ENCODE results near the gene SLC4A7.
"Not testable (repeated sequence)": the region's sequence is repeated elsewhere in the genome, so short reads cannot be mapped to it uniquely, and the experiment has no call there.

SLC4A7 gene

DNA sequence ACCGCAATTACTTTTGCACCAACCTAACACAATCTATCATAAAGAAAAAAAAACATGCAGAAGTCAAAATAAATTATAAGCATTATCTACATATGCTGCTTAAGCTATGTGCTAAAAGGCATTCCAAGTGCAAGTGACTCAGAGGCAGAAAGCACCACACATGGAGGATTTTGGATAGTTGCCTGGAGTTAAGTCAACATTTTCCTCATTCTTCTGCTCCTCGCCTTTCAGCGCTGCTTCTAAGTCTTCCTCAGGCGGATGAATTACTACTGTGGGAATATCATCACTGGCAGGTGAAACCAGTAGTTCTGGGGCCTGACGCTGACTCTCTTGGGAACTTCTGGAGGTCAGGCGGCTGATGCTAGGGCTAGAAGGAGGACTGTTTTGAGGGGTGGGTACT is 53.1 kb downstream of the SLC4A7 start:
- no peak for DNase-seq (ENCODE audit: low read depth in 1 of 2, low spot score in 1 of 2)

DNA sequence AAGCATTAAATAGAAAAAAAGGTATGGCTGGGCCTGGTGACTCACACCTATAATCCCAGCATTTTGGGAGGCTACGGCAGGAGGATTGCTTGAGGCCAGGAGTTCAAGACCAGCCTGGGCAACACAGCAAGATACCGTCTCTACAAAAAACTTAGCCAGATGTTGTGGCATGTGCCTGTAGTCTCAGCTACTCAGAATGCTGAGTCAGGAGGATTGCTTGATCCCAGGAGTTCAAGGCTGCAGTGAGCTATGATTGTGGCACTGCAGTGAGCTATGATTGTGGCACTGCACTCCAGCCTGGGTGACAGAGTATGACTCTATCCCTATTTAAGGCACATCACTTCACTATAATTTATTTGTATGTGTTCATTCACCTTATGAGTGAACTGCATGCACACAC is 54.3 kb downstream of the SLC4A7 start:
- no peak for DNase-seq (ENCODE audit: low read depth in 1 of 2, low spot score in 1 of 2)

DNA sequence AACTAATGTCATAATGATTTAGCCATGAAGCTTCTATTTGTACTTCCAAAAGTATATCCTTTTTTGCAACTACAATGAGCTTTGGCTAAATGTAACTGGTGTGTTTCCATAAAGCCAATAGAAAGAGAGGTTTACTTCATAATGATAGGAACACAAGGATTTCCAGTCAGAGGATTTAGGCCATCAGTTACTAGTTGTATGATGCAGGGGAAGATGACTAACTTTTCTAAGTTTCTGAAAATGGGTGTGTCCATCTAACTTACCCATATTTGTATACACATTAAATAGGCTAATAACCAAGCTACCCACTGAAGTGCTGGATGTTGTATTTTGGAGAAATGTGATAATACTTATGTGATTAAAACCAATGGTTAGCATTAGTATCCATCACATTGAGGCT is 55.7 kb downstream of the SLC4A7 start:
- no peak for DNase-seq (ENCODE audit: low read depth in 1 of 2, low spot score in 1 of 2)

DNA sequence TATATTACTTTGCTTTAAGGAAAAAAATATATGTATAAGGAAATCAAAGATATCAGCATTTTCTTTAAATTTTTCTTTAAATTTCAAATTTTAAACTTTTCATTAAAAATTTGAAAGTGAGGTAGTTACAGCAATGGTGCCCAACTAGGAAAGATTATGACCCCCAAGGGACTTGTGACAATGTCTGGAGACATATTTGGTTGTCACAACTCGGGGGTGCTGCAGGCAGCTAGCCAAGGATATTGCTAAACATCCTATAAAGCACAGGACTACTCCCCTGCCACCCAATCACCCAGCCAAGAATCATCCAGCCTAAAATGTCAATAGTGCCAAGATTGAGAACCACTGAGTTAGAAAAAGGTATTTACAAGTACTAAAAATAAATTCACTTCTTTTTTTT is 57.3 kb downstream of the SLC4A7 start:
- no peak for DNase-seq (ENCODE audit: low read depth in 1 of 2, low spot score in 1 of 2)

DNA sequence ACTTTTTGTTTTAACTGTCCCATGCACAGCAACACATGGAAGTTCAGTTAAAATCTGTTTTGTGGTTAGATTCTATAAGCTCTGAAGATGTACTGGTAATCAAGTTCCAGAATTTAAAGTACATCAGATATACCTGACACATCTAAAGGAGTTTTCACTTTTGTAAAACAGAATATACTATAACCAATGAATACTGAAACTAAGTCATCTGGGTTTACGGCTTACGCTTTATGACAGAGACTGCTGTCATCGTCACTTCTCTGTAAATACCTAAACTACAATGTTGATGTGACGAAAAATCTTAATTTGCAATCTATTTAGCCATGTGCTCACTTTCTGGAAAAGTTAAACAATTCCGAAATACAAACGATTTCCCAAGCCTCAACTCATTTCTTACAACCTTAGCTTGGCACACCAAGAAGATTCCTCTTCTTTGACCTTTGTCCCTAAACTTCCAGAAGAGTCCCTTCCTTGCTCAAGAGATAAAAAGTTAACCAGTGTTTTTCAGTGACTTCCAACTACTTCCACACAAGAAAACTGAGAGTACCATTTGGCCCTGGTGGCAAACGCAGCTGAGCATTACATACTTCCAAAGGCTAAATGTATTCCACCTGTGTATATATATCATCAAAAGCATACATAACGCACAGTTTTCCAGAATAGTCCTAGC is 58.2 kb downstream of the SLC4A7 start:
- DNase-seq (ENCODE audit: low read depth in 1 of 2, low spot score in 1 of 2), result no peak

DNA sequence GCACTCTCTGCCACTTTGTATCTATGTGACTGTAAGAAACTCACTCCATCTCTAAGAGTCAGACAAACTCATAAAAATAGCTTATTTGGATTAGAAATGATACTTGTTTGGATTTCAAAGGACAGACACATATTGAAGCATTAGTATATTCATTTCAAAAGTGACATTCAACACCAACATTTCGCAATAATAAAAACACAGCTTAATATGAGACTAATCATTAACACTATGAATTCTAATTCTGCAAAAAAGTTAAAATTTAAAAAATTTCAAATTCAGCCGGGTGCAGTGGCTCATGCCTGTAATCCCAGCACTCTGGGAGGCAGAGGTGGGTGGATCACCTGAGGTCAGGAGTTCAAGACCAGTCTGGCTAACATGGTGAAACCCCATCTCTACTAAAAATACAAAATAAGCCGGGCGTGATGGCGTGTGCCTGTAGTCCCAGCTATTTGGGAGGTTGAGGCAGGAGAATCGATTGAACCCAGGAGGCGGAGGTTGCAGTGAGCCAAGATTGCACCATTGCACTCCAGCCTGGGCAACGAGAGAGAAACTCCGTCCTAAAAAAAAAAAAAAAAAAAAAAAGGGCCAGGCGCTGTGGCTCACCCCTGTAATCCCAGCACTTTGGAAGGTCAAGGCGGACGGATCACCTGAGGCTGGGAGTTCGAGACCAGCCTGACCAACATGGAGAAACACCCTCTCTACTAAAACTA is 59.2 kb downstream of the SLC4A7 start:
- not testable (repeated sequence) for DNase-seq (ENCODE audit: low read depth in 1 of 2, low spot score in 1 of 2)

DNA sequence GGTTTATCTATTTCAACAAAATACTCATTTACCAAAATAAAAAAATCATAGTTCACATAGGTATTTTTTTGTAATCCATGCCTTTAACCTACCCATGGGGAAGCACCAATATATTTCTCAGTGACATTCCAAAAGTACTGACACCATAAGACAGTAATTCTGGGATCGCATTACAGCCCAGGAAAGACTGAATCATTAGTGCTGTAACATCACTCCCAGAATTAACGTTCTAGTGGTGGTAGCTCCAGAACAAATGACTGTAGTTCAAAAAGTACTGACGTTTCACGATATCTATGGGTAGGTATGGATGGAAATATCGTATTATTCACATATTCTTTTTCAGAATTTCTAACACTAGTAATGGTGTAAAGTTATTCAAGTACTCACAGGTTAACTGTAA is 60.7 kb downstream of the SLC4A7 start:
- DNase-seq (ENCODE audit: low read depth in 1 of 2, low spot score in 1 of 2), result no peak

DNA sequence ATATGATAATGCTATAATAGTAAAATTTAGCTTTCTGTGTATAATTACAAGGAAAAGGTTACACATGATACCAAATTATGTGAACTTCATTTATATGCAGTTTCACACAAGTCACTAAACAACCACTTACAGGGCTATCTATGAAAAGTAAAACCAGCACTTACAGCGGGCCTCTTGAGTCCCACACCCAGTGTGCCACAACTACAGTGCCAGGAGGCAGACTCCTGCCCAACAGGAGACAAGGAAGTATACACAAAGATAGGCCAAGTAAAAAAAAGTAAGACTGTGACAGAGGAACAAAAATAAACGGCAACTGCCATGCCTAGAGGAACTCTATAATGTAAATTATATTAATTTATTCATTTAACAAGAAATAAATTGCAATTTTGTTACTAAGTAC is 61.6 kb downstream of the SLC4A7 start:
- DNase-seq (ENCODE audit: low read depth in 1 of 2, low spot score in 1 of 2), result no peak

DNA sequence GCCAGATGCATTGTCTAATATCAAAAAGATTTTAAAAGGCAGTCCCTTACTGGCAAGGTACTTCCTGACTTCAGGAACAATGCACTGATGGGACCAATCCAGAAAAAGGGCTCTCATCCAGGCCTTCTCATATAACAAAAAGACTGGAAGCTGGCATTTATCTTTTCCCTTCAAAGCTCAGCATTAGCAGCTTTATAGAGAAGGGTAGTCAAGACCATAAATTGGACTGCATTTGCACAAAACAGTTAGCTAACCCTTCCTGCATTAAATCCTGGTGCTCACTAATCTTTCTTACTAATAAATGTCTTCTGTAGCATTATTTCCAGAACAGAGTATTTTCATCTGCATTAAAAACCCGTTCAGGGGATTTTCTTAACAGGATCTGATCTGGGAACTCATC is 69.0 kb downstream of the SLC4A7 start:
- no peak for DNase-seq (ENCODE audit: low read depth in 1 of 2, low spot score in 1 of 2)

DNA sequence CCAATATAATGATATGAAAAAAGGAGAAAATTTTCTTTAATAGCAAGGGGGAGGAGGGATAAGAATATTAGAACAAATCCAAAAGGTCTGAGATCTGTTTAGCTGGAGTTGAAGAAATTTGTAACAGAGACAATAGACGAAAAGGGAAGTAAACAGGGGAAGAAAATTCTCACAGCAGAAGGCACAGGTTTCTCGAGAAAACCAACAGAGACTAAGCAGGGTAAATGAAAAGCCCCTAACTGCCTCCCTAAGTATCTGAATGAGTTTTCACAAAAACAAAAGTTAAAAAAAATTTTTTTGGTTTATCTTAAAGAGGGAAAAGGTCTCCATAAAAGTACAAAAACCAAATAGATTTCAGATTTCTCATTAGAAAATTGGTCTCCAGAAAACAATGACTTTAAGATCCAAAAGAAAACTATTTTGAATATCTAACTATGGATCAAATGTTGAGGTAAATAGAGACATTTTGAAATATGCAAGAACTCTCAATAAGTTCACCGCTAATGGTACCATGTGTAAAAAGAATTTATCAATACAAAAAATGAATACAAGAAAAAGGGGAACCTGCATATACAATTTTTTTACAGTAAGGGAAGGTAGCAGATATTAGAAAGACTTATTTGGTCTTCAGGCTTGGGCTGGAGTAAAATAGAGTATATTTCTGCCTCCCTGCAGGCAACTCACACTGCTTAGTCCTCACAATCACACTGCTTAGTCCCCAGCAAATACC is 91.1 kb downstream of the SLC4A7 start:
- DNase-seq (ENCODE audit: low read depth in 1 of 2, low spot score in 1 of 2), result no peak

DNA sequence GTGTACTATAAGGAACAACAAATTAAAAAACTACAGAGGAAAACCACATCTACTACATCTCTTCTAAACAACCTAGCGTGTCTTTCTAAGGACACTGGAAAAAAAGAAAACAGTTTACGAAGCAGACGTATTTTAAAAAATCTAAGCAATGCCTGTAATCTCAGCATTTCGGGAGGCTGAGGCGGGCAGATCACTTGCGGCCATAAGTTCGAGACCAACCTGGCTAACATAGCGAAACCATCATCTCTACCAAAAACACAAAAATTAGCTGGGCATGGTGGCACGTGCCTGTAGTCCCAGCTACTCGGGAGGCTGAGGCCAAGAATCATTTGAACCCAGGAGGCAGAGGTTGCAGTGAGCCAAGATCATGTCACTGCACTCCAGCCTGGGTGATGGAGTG is 91.8 kb downstream of the SLC4A7 start:
- DNase-seq (ENCODE audit: low read depth in 1 of 2, low spot score in 1 of 2), result not testable (repeated sequence)

DNA sequence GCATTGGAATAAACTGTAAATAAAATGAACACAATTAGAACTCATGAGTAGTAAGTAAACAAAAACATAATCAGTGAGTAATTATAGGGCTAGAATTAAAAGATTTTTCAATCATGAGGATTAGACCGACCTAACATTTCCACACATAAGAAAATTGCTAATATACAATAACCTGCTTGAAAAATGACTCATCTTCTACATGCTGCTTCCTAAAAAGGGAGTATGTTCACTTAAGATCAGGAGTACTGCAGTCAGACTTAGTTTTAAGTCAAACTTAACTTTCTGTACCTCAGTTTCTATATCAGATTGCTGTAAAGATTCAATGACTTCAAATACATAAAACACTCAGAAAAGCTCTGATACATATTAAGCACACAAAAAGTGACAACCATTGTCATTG is 92.4 kb downstream of the SLC4A7 start:
- no peak for DNase-seq (ENCODE audit: low read depth in 1 of 2, low spot score in 1 of 2)

DNA sequence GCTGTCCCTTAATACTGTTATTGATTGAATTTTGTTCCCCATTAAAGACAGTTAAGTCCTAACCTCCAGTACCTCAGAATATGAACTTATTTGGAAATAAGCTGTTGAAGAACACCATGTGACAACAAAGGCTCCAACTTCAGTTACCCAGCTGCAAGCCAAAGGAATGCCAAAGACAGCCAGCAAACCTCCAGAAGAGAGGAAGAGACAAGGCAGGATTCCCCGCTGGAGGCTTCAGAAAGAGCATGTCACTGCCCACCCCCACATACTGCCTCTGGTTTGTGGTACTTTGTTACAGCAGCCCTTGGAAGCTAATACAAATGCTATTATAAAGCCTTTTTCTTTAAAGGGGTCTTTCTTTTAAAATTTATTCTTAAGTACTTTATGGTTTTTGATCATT is 96.6 kb downstream of the SLC4A7 start:
- DNase-seq (ENCODE audit: low read depth in 1 of 2, low spot score in 1 of 2), result no peak

DNA sequence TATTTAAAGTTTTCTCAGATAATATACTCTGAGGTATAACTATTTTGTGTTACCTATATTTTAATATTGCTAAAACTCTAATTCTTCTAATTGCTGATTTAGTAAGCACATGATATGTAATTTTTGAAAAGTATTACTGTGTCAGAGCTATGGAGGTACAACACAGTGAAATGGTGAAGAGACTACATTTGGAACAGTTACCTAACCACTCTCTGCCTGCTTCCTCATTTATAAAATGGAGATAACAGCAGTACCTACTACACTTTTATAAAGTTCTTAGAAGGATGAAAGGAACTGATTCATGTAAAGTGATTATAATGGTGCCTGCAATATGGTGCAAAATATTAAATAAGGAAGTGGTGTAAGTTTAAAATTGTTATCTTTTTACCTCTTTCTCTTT is 98.7 kb downstream of the SLC4A7 start:
- no peak for DNase-seq (ENCODE audit: low read depth in 1 of 2, low spot score in 1 of 2)

DNA sequence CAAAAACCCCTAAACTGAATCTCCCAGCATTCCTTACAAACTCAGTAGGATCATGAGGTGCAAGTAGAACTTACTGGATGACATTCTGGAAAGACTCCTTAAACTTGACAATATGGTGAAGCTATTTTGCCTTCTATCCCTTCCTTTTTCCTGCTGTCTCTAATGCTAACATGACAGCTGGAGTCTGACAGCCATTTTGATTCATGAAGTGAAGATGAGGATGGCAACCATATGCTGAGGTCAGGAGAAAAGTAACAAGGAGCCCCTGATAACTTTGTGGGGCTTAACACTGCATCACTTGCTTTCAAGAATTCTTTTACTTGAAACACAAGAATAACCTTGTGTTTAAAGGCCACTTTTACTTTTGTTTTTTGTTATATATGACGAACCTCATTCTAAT is 100.0 kb downstream of the SLC4A7 start:
- DNase-seq (ENCODE audit: low read depth in 1 of 2, low spot score in 1 of 2), result no peak

DNA sequence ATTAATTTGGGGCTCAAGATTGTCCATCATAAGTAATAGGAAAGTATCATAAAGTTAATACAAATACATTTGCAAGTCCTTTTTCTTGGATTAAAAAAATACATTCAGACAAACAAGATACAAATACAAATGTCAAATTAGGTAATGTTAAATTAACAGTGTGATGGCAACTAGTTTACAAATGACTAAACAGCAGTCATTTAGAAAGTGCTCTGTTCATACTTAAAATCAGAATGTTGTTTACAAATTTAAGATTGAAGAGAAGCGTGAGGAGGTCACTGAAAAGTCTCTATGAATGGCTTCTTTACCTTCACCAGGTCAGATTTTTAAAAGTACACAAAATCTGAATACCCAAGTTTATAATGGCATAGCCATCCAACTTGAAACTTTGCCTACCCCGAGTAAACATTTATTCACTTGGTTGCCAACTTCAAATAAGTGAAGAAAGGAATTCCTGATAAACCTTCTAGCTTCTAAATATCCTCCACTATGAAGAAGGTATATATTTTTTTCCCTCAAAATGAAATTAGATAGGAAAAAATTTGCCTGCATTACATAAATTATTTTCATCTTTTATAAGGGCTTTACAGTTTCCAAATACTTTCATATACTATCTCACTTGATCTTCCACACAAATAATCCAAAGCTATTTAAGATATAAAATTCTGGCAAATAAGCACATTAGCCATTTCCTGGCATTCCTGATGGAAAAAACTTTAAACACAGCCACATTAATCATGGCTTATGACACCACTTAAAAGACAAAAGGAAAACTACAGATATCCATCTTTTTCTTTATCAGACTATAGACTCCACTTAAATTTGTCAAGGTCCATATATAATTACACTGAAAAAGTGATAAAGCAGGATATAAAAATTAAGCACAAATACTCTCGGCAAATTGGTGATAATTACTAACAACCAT is 103.5 kb downstream of the SLC4A7 start:
- no peak for DNase-seq (ENCODE audit: low read depth in 1 of 2, low spot score in 1 of 2)

DNA sequence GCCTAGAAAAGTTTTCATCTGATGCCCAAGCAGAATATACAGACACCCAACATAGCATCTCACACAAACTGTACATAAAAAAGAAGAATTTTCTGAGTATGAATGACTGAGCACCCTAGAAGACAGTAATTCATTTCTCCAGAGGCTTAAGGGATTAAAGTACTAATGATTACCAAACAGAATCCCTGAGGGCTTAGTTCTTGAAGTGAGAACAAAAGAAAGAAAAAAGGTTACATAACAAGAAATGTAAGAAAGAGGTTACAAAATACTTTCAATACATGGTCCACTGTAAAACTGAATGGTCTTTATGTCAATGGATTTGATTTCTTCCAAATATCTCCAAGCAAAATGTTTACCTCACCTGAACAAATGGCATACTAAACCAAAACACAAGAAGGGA is 105.9 kb downstream of the SLC4A7 start:
- DNase-seq (ENCODE audit: low read depth in 1 of 2, low spot score in 1 of 2), result no peak

DNA sequence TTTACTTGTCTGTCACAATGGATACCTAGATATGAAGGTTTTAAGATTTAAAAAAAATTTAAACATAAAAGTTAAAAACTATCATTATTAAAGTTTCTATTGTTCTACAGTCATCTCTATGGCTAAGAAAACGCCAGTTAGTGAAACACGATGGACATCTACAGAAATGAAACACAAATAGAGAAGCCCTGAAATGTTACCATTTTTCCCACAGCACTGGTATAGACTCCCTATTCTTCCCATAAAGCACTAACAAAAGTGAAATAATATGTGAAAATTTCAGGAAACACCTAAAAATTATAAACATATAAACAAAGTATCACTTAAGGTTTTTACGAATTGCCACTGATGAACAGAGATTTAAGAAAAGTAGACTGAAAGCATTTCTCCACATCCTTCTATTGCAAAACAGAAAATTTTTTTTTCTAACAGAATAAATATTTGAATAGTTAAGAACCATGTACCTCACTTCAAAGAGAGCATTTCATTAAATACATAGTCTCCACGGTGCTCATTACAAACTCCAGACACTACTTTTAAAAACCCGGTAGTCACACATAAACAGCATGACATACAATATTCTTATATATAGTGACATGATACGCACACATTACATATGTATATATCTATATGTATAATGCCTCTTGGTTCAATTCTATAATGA is 107.9 kb downstream of the SLC4A7 start:
- DNase-seq (ENCODE audit: low read depth in 1 of 2, low spot score in 1 of 2), result no peak

DNA sequence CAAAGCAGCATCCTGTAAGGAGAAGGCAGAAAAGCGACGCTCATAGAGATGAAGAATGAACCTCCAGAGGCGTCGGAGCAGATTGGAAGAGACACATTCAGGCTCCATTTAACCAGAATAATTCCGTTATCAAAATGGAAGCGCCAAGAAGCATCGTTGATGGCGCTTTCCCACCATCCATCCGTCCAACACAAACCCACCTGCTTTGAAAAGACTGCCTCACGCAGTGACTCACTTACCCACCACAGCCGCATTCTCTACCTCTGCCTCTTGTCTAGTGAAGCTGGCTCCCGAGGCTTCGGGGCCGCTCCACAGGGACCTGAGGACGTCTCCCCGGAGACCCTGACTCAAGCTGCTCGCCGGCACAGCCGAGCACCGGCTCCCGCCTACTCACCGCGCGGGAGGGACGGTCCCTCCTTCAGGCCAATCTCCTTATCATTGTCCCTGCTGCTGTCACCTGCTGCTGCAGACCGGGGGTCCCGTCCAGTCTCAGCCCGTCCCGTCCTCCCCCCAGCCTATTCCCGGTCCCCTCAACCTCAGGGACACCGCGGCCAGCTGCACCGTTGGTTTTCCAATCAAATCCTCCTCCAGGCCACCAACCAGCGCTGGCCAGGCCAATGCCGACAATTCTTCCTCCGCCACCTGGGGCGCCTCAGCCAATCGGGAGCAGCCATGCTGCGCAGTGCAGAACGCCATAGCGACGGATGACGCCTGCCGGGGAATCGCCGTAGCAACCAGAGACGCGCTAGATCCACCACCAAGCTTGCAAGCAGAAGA is 115.2 kb downstream of the SLC4A7 start, which contains the start of gene NEK10:
NEK10 (minus strand) TSS at position 553 of the 777 bp plus-strand sequence. CDS start 16,501 bp downstream, outside the sequence.
- peak; percentile 83 to 84 for DNase-seq (ENCODE audit: low read depth in 1 of 2, low spot score in 1 of 2)

DNA sequence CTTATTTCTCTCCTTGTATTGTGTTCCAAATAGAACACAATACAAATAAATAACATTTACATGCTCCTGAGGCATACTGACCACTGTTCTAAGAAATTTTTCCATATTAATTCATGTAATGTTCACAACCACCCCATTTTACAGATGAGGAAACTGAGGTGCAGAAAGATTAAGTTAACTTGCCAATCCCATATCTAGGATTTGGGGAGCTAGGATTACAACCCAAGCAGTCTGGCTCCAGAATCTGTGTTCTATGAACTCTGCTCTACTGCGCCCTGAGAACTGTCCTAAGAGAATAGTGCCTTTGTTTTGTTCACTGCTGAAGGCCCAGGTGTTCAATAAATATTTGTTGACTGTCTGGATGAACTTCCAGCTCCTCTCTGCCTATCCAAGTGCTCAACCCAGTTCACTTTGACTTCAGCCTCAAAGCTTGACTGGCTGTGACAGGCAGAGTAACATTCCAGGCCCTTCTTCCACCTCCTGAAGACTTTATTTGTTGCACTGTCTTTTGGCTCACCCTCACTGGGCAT is 118.1 kb downstream of the SLC4A7 start:
- no peak for DNase-seq (ENCODE audit: low read depth in 1 of 2, low spot score in 1 of 2)
